Hepatocyte (in vitro differentiated cells): ENCODE results near the gene SEMA4G. TPM values are rescaled to one million over a fixed set of nuclear protein-coding genes. Genes with fewer than 3 reads are reported as not detected.

Experiments used
- DNase-seq: peaks from one replicate; pipeline ENCODE4 v3.0.0-alpha.2; 2016; ENCODE audit warnings: low spot score
- H2AFZ ChIP-seq: fragments of 200-600 bp; sonication (generic); 2 replicates; pipeline ENCODE4 v1.6.0; 2016; ENCODE audit warnings: antibody characterized with exemption, mild to moderate bottlenecking
- H3K27ac ChIP-seq: fragments of 200-600 bp; sonication (generic); 2 replicates; pipeline ENCODE4 v1.5.1; 2016; ENCODE audit warnings: mild to moderate bottlenecking
- H3K27me3 ChIP-seq: fragments of 200-600 bp; sonication (generic); 2 replicates; pipeline ENCODE4 v1.6.1; 2016
- H3K36me3 ChIP-seq: fragments of 200-600 bp; sonication (generic); replicated peaks from 2 replicates; pipeline ENCODE4 v1.5.1; 2016; ENCODE audit warnings: low read depth; ENCODE audit not compliant: insufficient read depth
- H3K4me1 ChIP-seq: fragments of 200-600 bp; sonication (generic); 2 replicates; pipeline ENCODE4 v1.5.1; 2016; ENCODE audit warnings: mild to moderate bottlenecking, moderate library complexity; ENCODE audit not compliant: insufficient read depth
- H3K4me2 ChIP-seq: fragments of 200-600 bp; sonication (generic); 2 replicates; pipeline ENCODE4 v1.6.0; 2016
- H3K4me3 ChIP-seq: fragments of 200-600 bp; sonication (generic); 2 replicates; pipeline ENCODE4 v1.5.1; 2016; ENCODE audit warnings: mild to moderate bottlenecking
- H3K79me2 ChIP-seq: fragments of 200-600 bp; sonication (generic); 2 replicates; pipeline ENCODE4 v1.6.0; 2017; ENCODE audit warnings: mild to moderate bottlenecking
- H3K9me2 ChIP-seq: fragments of 200-600 bp; sonication (generic); replicated peaks from 2 replicates; pipeline ENCODE4 v1.6.0; 2017; ENCODE audit warnings: mild to moderate bottlenecking; ENCODE audit not compliant: insufficient read depth
- H3K9me3 ChIP-seq: fragments of 200-600 bp; sonication (generic); 2 replicates; pipeline ENCODE4 v1.5.1; 2016; ENCODE audit warnings: low read depth, mild to moderate bottlenecking
- H4K20me1 ChIP-seq: fragments of 200-600 bp; sonication (generic); 2 replicates; pipeline ENCODE4 v1.6.0; 2016; ENCODE audit warnings: mild to moderate bottlenecking; ENCODE audit not compliant: insufficient read depth, poor library complexity, severe bottlenecking
- CTCF ChIP-seq: fragments of 200-600 bp; sonication (generic); IDR thresholded peaks from 2 replicates; pipeline ENCODE4 v1.5.1; 2016; ENCODE audit warnings: antibody characterized with exemption, mild to moderate bottlenecking; ENCODE audit not compliant: poor library complexity
- EZH2 ChIP-seq: fragments of 200-600 bp; sonication (generic); IDR thresholded peaks from 2 replicates; pipeline ENCODE4 v1.6.1; 2016; ENCODE audit warnings: antibody characterized with exemption, mild to moderate bottlenecking, borderline replicate concordance
- EZH2phosphoT487 ChIP-seq: fragments of 200-600 bp; sonication (generic); IDR thresholded peaks from one replicate; pipeline ENCODE4 v1.6.1; 2018; ENCODE audit warnings: antibody characterized with exemption, mild to moderate bottlenecking, low read depth, moderate library complexity; ENCODE audit not compliant: unreplicated experiment, severe bottlenecking
- WGBS: methylation state at CpG from one replicate; pipeline ENCODE4 v1.1.6; 2016; ENCODE audit warnings: low lambda C conversion rate; ENCODE audit errors: missing lambda C conversion rate; 5-methylcytosine and 5-hydroxymethylcytosine counted together
- microRNA counts: library from miRNA; unstranded; fragments of <30 nt; microRNA quantifications from one replicate; lab custom pipeline; 2017
- microRNA-seq: library from miRNA; unstranded; fragments of <30 nt; microRNA quantifications from one replicate; pipeline ENCODE4, GENCODE V29; 2017
- polyA plus RNA-seq: library from polyadenylated mRNA; unstranded; fragments of >200 nt; fragmentation: Nextera tagmentation; extraction: Ambion mirVana; gene quantifications from 2 replicates; pipeline ENCODE4 v1.2.1, GENCODE V29; 2016
- small RNA-seq: library from RNA; depleted of rRNA; stranded (forward); fragments of <200 nt; gene quantifications from one replicate; pipeline ENCODE3, GENCODE V24; 2014
- total RNA-seq: library from RNA; depleted of rRNA; stranded (reverse); fragments of >200 nt; gene quantifications from 2 replicates; pipeline ENCODE4 v1.2.3, GENCODE V29; 2014

SEMA4G gene
- total and polyA plus RNA-seq, 2 experiments from 2014 or later, result 38.9 to 54.8 TPM

- no peaks in the 10 kb centered on the region for H3K9me3 ChIP-seq
- no peaks in the 10 kb centered on the region for H4K20me1 ChIP-seq
- H3K4me1 ChIP-seq, result peaks cover 12% of the 10 kb centered on the region
- no peaks in the 10 kb centered on the region for H3K79me2 ChIP-seq
- no peaks in the 10 kb centered on the region for H3K36me3 ChIP-seq
- peak overlapping the region; percentile 69 for H3K4me2 ChIP-seq
- H3K9me2 ChIP-seq, result no peaks in the 10 kb centered on the region
- H3K4me3 ChIP-seq, result no peak overlapping the region
- 49% methylated on average over 15 of the region's 20 CpGs for WGBS
- H3K27me3 ChIP-seq, result peaks cover 4% of the 10 kb centered on the region
- no peak overlapping the region for H2AFZ ChIP-seq
- DNase-seq, result no peak
- no peak for TF ChIP-seq EZH2
- no peak for TF ChIP-seq CTCF
- TF ChIP-seq EZH2phosphoT487, result no peak
- no peak overlapping the region for H3K27ac ChIP-seq
These were observed 48.9 kb downstream of the SEMA4G start for GRCh38 chr10:101018118-101018599.

GRCh38 chr10:101018600-101019439 is 49.5 kb downstream of the SEMA4G start:
- Histone ChIP-seq H3K9me2 (no peaks in the 10 kb centered on the region), H4K20me1 (no peaks in the 10 kb centered on the region), H3K36me3 (no peaks in the 10 kb centered on the region), H3K27ac (no peak overlapping the region), H3K79me2 (no peaks in the 10 kb centered on the region), H3K4me3 (no peak overlapping the region), H3K27me3 (peaks cover 4% of the 10 kb centered on the region), H3K4me1 (peaks cover 9% of the 10 kb centered on the region), H3K4me2 (peak overlapping the region; percentile 69), H2AFZ (no peak overlapping the region), H3K9me3 (no peaks in the 10 kb centered on the region)
- TF ChIP-seq EZH2phosphoT487 (no peak), CTCF (peak; percentile 89)
- peak; percentile 94 for DNase-seq
- WGBS, result 19% methylated on average over 42 of the region's 45 CpGs

MicroRNA genes within 50 kb of the gene (microRNA counts, 767-probe panel; counts per million panel counts)
- microRNA hsa-miR-608 (lab: Ali Mortazavi, UCI), result not detected

Small RNA genes lying within 50 kb of the gene (microRNA-seq; reads per million reads assigned to microRNA genes)
- gene MIR608, result not detected

Small RNA genes lying within 50 kb of the gene (small RNA-seq; reads per million reads assigned to genes)
- not detected for gene MIR608

Other genes with a start within 250 kb of the SEMA4G start
- not detected in 2 replicates for gene PAX2, start 223.9 kb upstream of the SEMA4G start, total RNA-seq
- not detected in 2 replicates for gene PAX2, start 223.9 kb upstream of the SEMA4G start, polyA plus RNA-seq
- 23.5 and 28.9 TPM in 2 replicates for gene SLF2, start 56.5 kb upstream of the SEMA4G start, total RNA-seq
- 11.7 and 20.1 TPM in 2 replicates for gene SLF2, start 56.5 kb upstream of the SEMA4G start, polyA plus RNA-seq
- gene MRPL43, start 18.0 kb downstream of the SEMA4G start, total RNA-seq, result 60.1 and 65.9 TPM in 2 replicates
- 111 and 112 TPM in 2 replicates for gene MRPL43, start 18.0 kb downstream of the SEMA4G start, polyA plus RNA-seq
- gene TWNK, start 18.0 kb downstream of the SEMA4G start, total RNA-seq, result 3.2 and 5.0 TPM in 2 replicates
- gene TWNK, start 18.0 kb downstream of the SEMA4G start, polyA plus RNA-seq, result 4.0 and 5.1 TPM in 2 replicates
- 62.9 and 73.6 TPM in 2 replicates for gene LZTS2, start 30.3 kb downstream of the SEMA4G start, total RNA-seq
- 88.5 and 90.7 TPM in 2 replicates for gene LZTS2, start 30.3 kb downstream of the SEMA4G start, polyA plus RNA-seq
- gene PDZD7, start 61.6 kb downstream of the SEMA4G start, total RNA-seq, result 2.5 and 6.0 TPM in 2 replicates
- gene PDZD7, start 61.6 kb downstream of the SEMA4G start, polyA plus RNA-seq, result 8.4 and 10.5 TPM in 2 replicates
- 92.4 and 102 TPM in 2 replicates for gene SFXN3, start 61.7 kb downstream of the SEMA4G start, total RNA-seq
- gene SFXN3, start 61.7 kb downstream of the SEMA4G start, polyA plus RNA-seq, result 93.6 and 126 TPM in 2 replicates
- 31.9 and 34.8 TPM in 2 replicates for gene KAZALD1, start 92.5 kb downstream of the SEMA4G start, total RNA-seq
- 18.2 and 19.5 TPM in 2 replicates for gene KAZALD1, start 92.5 kb downstream of the SEMA4G start, polyA plus RNA-seq
- gene TLX1, start 161.8 kb downstream of the SEMA4G start, total RNA-seq, result 0.24 TPM in 1 of 2 replicates, not detected in the other
- gene TLX1, start 161.8 kb downstream of the SEMA4G start, polyA plus RNA-seq, result 0.68 TPM in 1 of 2 replicates, not detected in the other